ENCODE results near the gene TLE6. TPM values are rescaled to one million over a fixed set of nuclear protein-coding genes. Genes with fewer than 3 reads are reported as not detected.

TLE6 gene
- total and polyA plus RNA-seq, 10 of the 15 experiments (the other 5 are each of a cell fraction or from before 2014, with no cell fraction given), result 2.7 to 13.8 (median 6.4) TPM

- WGBS (ENCODE audit: insufficient coverage, insufficient replicate concordance, low lambda C conversion rate, missing lambda C conversion rate), result 60% methylated on average over 13 of the region's 14 CpGs
- no TSS peak for BruUV-seq (replicated peaks)
These were observed 15.6 kb downstream of the TLE6 start for GRCh38 chr19:2992958-2993357.

More at GRCh38 chr19:2992958-2993357, 15.6 kb downstream of the TLE6 start:
- Histone ChIP-seq H3K79me2 (ENCODE audit: control insufficient read depth, insufficient read depth, low read length) (no peaks in the 10 kb centered on the region), H3K9me3 (replicated peaks; ENCODE audit: control insufficient read depth, insufficient read depth, low read length) (no peaks in the 10 kb centered on the region), H4K20me1 (ENCODE audit: control insufficient read depth, insufficient read depth) (no peaks in the 10 kb centered on the region), H3K4me2 (ENCODE audit: control insufficient read depth, insufficient read depth) (no peak overlapping the region), H3K27me3 (replicated peaks in 1 of 2; ENCODE audit: control insufficient read depth in 2 of 2, insufficient read depth in 2 of 2, low read length in 1 of 2) (no peaks in the 10 kb centered on the region), H3K27ac (ENCODE audit: control insufficient read depth, insufficient read depth) (no peak overlapping the region), H3K9ac (ENCODE audit: control insufficient read depth, insufficient read depth, low read length) (no peak overlapping the region), H3K4me1 (ENCODE audit: control insufficient read depth, insufficient read depth, low read length) (no peaks in the 10 kb centered on the region), H2AFZ (ENCODE audit: control insufficient read depth, low read depth, low read length) (no peak overlapping the region), H3K36me3 (ENCODE audit: control insufficient read depth in 2 of 2, insufficient read depth in 2 of 2, low read length in 1 of 2) (no peaks in the 10 kb centered on the region), H3K4me3 (no peak overlapping the region)
- DNase-seq (ENCODE audit: low read depth, low spot score), result no peak
- intact Hi-C loops (cut with micrococcal nuclease; ENCODE audit: unreplicated experiment) (no loop called here), in situ Hi-C loops (cut with MboI) (no loop called here)
- no peak for ATAC-seq
- ChIA-PET RAD21 (ENCODE audit: unreplicated experiment) (no interaction called here), POLR2A (no interaction called here), SMC1A (ENCODE audit: uncharacterized antibody, unreplicated experiment) (no interaction called here), CTCF (no interaction called here)
- TF ChIP-seq PRDM15 (CRISPR knock-in tag; IDR thresholded peaks at IDR 0.05), result no peak
- TF ChIP-seq HDAC6 (IDR thresholded peaks at IDR 0.05; ENCODE audit: unreplicated experiment), result no peak
- no peak for TF ChIP-seq NR2C2 (IDR thresholded peaks at IDR 0.05; ENCODE audit: borderline replicate concordance, control insufficient read depth, insufficient read length, low read depth)
- TF ChIP-seq, protein P1, sequence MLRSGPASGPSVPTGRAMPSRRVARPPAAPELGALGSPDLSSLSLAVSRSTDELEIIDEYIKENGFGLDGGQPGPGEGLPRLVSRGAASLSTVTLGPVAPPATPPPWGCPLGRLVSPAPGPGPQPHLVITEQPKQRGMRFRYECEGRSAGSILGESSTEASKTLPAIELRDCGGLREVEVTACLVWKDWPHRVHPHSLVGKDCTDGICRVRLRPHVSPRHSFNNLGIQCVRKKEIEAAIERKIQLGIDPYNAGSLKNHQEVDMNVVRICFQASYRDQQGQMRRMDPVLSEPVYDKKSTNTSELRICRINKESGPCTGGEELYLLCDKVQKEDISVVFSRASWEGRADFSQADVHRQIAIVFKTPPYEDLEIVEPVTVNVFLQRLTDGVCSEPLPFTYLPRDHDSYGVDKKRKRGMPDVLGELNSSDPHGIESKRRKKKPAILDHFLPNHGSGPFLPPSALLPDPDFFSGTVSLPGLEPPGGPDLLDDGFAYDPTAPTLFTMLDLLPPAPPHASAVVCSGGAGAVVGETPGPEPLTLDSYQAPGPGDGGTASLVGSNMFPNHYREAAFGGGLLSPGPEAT (IDR thresholded peaks at IDR 0.05; ENCODE audit: low read depth), result no peak
- no peak for TF ChIP-seq CHD2 (IDR thresholded peaks at IDR 0.05; ENCODE audit: borderline replicate concordance, low read depth, low read length)
- TF ChIP-seq LARP7 (IDR thresholded peaks at IDR 0.05), result no peak
- no peak for TF ChIP-seq RCOR1 (conservative IDR thresholded peaks at IDR 0.05; ENCODE audit: low read depth, low read length)
- no peak for TF ChIP-seq CEBPZ (IDR thresholded peaks at IDR 0.05; ENCODE audit: low read depth, low read length)
- no peak for TF ChIP-seq WRNIP1 (IDR thresholded peaks at IDR 0.05; ENCODE audit: borderline replicate concordance, low read depth, low read length)
- TF ChIP-seq ATF7 (IDR thresholded peaks at IDR 0.05; ENCODE audit: low read depth), result no peak
- TF ChIP-seq, protein P2, sequence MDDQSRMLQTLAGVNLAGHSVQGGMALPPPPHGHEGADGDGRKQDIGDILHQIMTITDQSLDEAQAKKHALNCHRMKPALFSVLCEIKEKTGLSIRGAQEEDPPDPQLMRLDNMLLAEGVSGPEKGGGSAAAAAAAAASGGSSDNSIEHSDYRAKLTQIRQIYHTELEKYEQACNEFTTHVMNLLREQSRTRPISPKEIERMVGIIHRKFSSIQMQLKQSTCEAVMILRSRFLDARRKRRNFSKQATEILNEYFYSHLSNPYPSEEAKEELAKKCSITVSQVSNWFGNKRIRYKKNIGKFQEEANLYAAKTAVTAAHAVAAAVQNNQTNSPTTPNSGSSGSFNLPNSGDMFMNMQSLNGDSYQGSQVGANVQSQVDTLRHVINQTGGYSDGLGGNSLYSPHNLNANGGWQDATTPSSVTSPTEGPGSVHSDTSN (IDR thresholded peaks at IDR 0.05; ENCODE audit: insufficient replicate concordance, low read depth, low read length), result no peak
- TF ChIP-seq RAD51 (IDR thresholded peaks at IDR 0.05), result no peak
- no peak for TF ChIP-seq NRF1 (conservative IDR thresholded peaks at IDR 0.05; ENCODE audit: low read depth, low read length)
- no peak for TF ChIP-seq KLF5 (IDR thresholded peaks at IDR 0.05; ENCODE audit: partially characterized antibody)
- no peak for TF ChIP-seq POLR2A (IDR thresholded peaks at IDR 0.05; ENCODE audit: low read depth, low read length)
- FAIRE-seq, result no peak

Data from GM12878 (cell line).